Activated T-cell treated with anti-CD3 and anti-CD28 coated beads, Interleukin-2, amount 50 U/mL, for 4 hours (primary cell): Measurements from ENCODE around the gene C1QL3. TPM values are rescaled to one million over a fixed set of nuclear protein-coding genes. Genes with fewer than 3 reads are reported as not detected.

Experiments used
- ATAC-seq, 2 donors: fragments of 200-7000 bp; cut with Tn5 transposase; one replicate each; pipeline ENCODE4 v1.10.0; 2021
- DNase-seq: peaks from one replicate; pipeline ENCODE4 v3.0.0-alpha.2; 2020
- H3K27me3 Mint-ChIP-seq: one replicate; pipeline ENCODE4 v1.8.0; 2021; ENCODE audit warnings: low read depth, mixed read lengths
- H3K36me3 Mint-ChIP-seq: one replicate; pipeline ENCODE4 v1.8.0; 2022; ENCODE audit warnings: mixed read lengths; ENCODE audit not compliant: insufficient read depth
- H3K4me1 Mint-ChIP-seq: one replicate; pipeline ENCODE4 v1.8.0; 2021; ENCODE audit warnings: low read depth, mixed read lengths
- H3K4me3 Mint-ChIP-seq: one replicate; pipeline ENCODE4 v1.8.0; 2021; ENCODE audit warnings: mild to moderate bottlenecking, moderate library complexity, mixed read lengths
- H3K9me3 Mint-ChIP-seq: one replicate; pipeline ENCODE4 v1.8.0; 2021; ENCODE audit warnings: mixed read lengths
- total RNA-seq, 3 donors: library from RNA; stranded (reverse); gene quantifications; one replicate each; pipeline ENCODE4 v1.2.1, GENCODE V29; 2021

The C1QL3 gene
- total RNA-seq, 3 donors from 2014 or later, result not detected

- peaks cover 13% of the 10 kb centered on the region for H3K4me1 Mint-ChIP-seq
- no peaks in the 10 kb centered on the region for H3K9me3 Mint-ChIP-seq
- ATAC-seq (no peak), DNase-seq (no peak)
- peaks cover 18% of the 10 kb centered on the region for H3K36me3 Mint-ChIP-seq
- H3K4me3 Mint-ChIP-seq, result no peak overlapping the region
- no peaks in the 10 kb centered on the region for H3K27me3 Mint-ChIP-seq
These were observed 48.9 kb downstream of the C1QL3 start for GRCh38 chr10:16472828-16473227.

GRCh38 chr10:16470747-16471146 lies 50.9 kb downstream of the C1QL3 start:
- H3K36me3 Mint-ChIP-seq, result peaks cover 21% of the 10 kb centered on the region
- H3K4me3 Mint-ChIP-seq, result no peak overlapping the region
- H3K27me3 Mint-ChIP-seq, result no peaks in the 10 kb centered on the region
- peak in 1 of 2 donors; percentile 50 for ATAC-seq
- H3K9me3 Mint-ChIP-seq, result no peaks in the 10 kb centered on the region
- H3K4me1 Mint-ChIP-seq, result peaks cover 16% of the 10 kb centered on the region
- peak; percentile 17 for DNase-seq

- DNase-seq (no peak), ATAC-seq (no peak)
- no peaks in the 10 kb centered on the region for H3K9me3 Mint-ChIP-seq
- no peaks in the 10 kb centered on the region for H3K27me3 Mint-ChIP-seq
- peaks cover 28% of the 10 kb centered on the region for H3K36me3 Mint-ChIP-seq
- peaks cover 21% of the 10 kb centered on the region for H3K4me1 Mint-ChIP-seq
- H3K4me3 Mint-ChIP-seq, result no peak overlapping the region
These were observed 55.7 kb downstream of the C1QL3 start for GRCh38 chr10:16466001-16466400.

Other genes starting within 250 kb of the C1QL3 start
- gene PTER, start 84.9 kb downstream of the C1QL3 start, total RNA-seq, result 10 to 100 TPM; 17.8 to 18.7 (median 18.5) TPM